ENCODE data around the gene PURB. TPM values are rescaled to one million over a fixed set of nuclear protein-coding genes. Genes with fewer than 3 reads are reported as not detected.

Gene PURB
- polyA plus RNA-seq, 3 donors, result 3.0 to 13.0 (median 3.0) TPM

DNA sequence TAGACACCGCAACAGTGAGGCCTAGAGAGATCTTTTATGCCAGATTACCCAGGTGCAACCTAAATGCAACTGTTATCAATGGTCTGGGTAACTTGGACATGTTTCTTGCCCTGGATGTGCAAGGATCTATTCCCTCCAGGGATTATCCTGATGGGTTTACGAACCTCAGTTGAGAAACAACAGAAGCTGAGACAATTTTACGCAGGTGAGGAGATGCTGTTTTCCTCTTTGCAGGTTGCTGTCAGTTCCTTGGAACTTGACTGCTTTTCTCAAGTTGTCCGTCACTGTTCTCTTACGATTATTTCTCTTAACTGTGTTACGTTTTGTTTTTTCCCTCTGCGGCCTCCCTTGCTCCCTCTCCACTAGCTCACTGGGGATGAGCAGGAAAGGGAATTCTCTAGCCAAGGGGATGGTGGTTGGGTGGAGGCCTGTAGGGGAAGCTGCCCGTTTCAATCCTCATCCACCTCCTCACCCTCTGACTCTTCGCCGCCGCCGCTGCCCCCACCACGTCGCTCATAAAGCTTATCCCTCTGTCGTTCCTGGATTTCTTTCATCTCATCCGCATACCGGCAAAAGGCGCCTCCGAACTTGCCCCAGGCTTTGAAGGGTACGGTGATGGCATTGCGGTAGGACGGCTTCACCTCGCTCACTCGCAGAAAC lies 1.2 kb downstream of the PURB start:
- peaks cover 58% of the 10 kb centered on the region for H3K79me2 ChIP-seq (ENCODE audit: insufficient read depth, low read length)
- peak overlapping the region; percentile 55 to 78 (median 62) for H3K4me3 ChIP-seq (replicated peaks in 1 of 3; ENCODE audit: low read depth in 2 of 3, low read length in 3 of 3)
- no peak overlapping the region for H2AFZ ChIP-seq (ENCODE audit: insufficient read depth, low read depth, low read length, poor library complexity, severe bottlenecking)
- H3K9ac ChIP-seq (ENCODE audit: insufficient read depth, low read length, poor library complexity, severe bottlenecking), result peak overlapping the region; percentile 95
- Mint-ChIP-seq H3K9me3 (peaks cover 0 to 3% (median 0%) of the 10 kb centered on the region in 7 donors), H3K27ac (peak overlapping the region; percentile 94 to 100 (median 97)), H3K36me3 (peaks cover 15 to 22% of the 10 kb centered on the region in 2 donors), H3K4me3 (peak overlapping the region; percentile 94 to 98), H3K4me1 (peaks cover 75% of the 10 kb centered on the region), H3K27me3 (ENCODE audit: low read depth in 3 of 3) (peaks cover 0 to 7% (median 0%) of the 10 kb centered on the region in 3 donors)
- H3K4me2 ChIP-seq (replicated peaks; ENCODE audit: extremely low read depth, low read length, poor library complexity, severe bottlenecking), result peak overlapping the region; percentile 78
- TF ChIP-seq, protein P1, sequence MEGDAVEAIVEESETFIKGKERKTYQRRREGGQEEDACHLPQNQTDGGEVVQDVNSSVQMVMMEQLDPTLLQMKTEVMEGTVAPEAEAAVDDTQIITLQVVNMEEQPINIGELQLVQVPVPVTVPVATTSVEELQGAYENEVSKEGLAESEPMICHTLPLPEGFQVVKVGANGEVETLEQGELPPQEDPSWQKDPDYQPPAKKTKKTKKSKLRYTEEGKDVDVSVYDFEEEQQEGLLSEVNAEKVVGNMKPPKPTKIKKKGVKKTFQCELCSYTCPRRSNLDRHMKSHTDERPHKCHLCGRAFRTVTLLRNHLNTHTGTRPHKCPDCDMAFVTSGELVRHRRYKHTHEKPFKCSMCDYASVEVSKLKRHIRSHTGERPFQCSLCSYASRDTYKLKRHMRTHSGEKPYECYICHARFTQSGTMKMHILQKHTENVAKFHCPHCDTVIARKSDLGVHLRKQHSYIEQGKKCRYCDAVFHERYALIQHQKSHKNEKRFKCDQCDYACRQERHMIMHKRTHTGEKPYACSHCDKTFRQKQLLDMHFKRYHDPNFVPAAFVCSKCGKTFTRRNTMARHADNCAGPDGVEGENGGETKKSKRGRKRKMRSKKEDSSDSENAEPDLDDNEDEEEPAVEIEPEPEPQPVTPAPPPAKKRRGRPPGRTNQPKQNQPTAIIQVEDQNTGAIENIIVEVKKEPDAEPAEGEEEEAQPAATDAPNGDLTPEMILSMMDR (IDR thresholded peaks at IDR 0.05), result no peak
- H4K20me1 ChIP-seq (ENCODE audit: insufficient read depth, low read length), result peaks cover 43% of the 10 kb centered on the region
- intact Hi-C loops (cut with micrococcal nuclease), result loop anchor here (2.0 to 10.0 kb wide), 4 partner anchors 33 to 299 kb away; partner anchors contain the start of genes PPIA (in 1 of the 2) and TMED4 (in 1 of the 2)
- H3K27me3 ChIP-seq (ENCODE audit: control insufficient read depth in 2 of 2, insufficient read depth in 2 of 2, low read length in 2 of 2), result no peaks in the 10 kb centered on the region
- peaks cover 61 to 79% of the 10 kb centered on the region in 2 donors for H3K4me1 ChIP-seq (ENCODE audit: control insufficient read depth in 1 of 2, insufficient read depth in 2 of 2, low read length in 2 of 2)
- WGBS (ENCODE audit: insufficient coverage), result 29% methylated on average over 15 of the region's 24 CpGs
- DNase-seq, result peak in 1 of 3 donors; percentile 14
- peak overlapping the region; percentile 91 to 94 for H3K27ac ChIP-seq (ENCODE audit: low read depth in 1 of 2, low read length in 2 of 2)
- H3K36me3 ChIP-seq (replicated peaks in 1 of 2; ENCODE audit: control insufficient read depth in 1 of 2, insufficient read depth in 2 of 2, low read length in 2 of 2), result peaks cover 3 to 4% of the 10 kb centered on the region in 2 donors
- no peaks in the 10 kb centered on the region for H3K9me3 ChIP-seq (replicated peaks in 1 of 2; ENCODE audit: control insufficient read depth in 1 of 2, insufficient read depth in 1 of 2, low read length in 2 of 2)

DNA sequence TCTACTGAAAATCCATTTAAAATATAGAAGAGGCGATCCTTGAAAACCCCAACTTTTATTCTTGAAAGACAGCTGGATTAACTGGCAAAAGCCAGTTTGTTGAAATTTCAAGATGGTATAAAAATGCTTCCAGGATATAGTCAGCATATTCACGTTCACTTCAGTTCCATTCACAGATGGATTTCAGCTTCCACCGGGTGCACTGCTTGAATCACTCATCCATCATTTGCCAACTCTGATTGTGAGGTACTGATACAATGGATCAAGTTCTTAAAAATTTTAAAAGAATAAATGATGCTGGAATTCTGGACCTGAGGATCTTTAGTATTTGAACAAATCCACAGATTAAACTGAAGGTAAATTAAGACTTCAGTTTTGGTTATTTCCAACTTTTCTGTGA lies 2.4 kb downstream of the PURB start:
- no peaks in the 10 kb centered on the region for H3K9me3 ChIP-seq (replicated peaks in 1 of 2; ENCODE audit: control insufficient read depth in 1 of 2, insufficient read depth in 1 of 2, low read length in 2 of 2)
- peaks cover 46% of the 10 kb centered on the region for H4K20me1 ChIP-seq (ENCODE audit: insufficient read depth, low read length)
- peak overlapping the region in 1 of 2 donors; percentile 94 for H3K27ac ChIP-seq (ENCODE audit: low read depth in 1 of 2, low read length in 2 of 2)
- TF ChIP-seq, protein P1 (IDR thresholded peaks at IDR 0.05), result no peak
- H3K27ac Mint-ChIP-seq, result peak overlapping the region in 4 of 7 donors; percentile 4 to 100 (median 50)
- H3K79me2 ChIP-seq (ENCODE audit: insufficient read depth, low read length), result peaks cover 67% of the 10 kb centered on the region
- peaks cover 59 to 76% of the 10 kb centered on the region in 2 donors for H3K4me1 ChIP-seq (ENCODE audit: control insufficient read depth in 1 of 2, insufficient read depth in 2 of 2, low read length in 2 of 2)
- H3K27me3 ChIP-seq (ENCODE audit: control insufficient read depth in 2 of 2, insufficient read depth in 2 of 2, low read length in 2 of 2), result no peaks in the 10 kb centered on the region
- H3K27me3 Mint-ChIP-seq (ENCODE audit: low read depth in 3 of 3), result peaks cover 0 to 7% (median 0%) of the 10 kb centered on the region in 3 donors
- peak overlapping the region in 1 of 3 experiments; percentile 78 for H3K4me3 ChIP-seq (replicated peaks in 1 of 3; ENCODE audit: low read depth in 2 of 3, low read length in 3 of 3)
- no peak overlapping the region for H3K4me3 Mint-ChIP-seq
- intact Hi-C loops (cut with micrococcal nuclease), result loop anchor here (2.0 to 10.0 kb wide), 4 partner anchors 34 to 298 kb away; partner anchors contain the start of genes PPIA (in 1 of the 2) and TMED4 (in 1 of the 2)
- no peak overlapping the region for H2AFZ ChIP-seq (ENCODE audit: insufficient read depth, low read depth, low read length, poor library complexity, severe bottlenecking)
- DNase-seq, result no peak
- H3K36me3 ChIP-seq (replicated peaks in 1 of 2; ENCODE audit: control insufficient read depth in 1 of 2, insufficient read depth in 2 of 2, low read length in 2 of 2), result peaks cover 3 to 6% of the 10 kb centered on the region in 2 donors
- H3K36me3 Mint-ChIP-seq, result peaks cover 17 to 25% of the 10 kb centered on the region in 2 donors
- H3K4me2 ChIP-seq (replicated peaks; ENCODE audit: extremely low read depth, low read length, poor library complexity, severe bottlenecking), result peak overlapping the region; percentile 78
- H3K4me1 Mint-ChIP-seq, result peaks cover 69% of the 10 kb centered on the region
- H3K9ac ChIP-seq (ENCODE audit: insufficient read depth, low read length, poor library complexity, severe bottlenecking), result no peak overlapping the region
- peaks cover 0 to 3% (median 0%) of the 10 kb centered on the region in 7 donors for H3K9me3 Mint-ChIP-seq
- WGBS (ENCODE audit: insufficient coverage), result no CpG with 5 or more reads among the region's 3 CpGs

Data from CD14-positive monocyte (primary cell).